ENCODE results near the gene CMSS1. TPM values are rescaled to one million over a fixed set of nuclear protein-coding genes. Genes with fewer than 3 reads are reported as not detected.

CMSS1 gene
- 10 to 100 TPM; 24.6 to 24.9 TPM for total RNA-seq
- polyA plus RNA-seq (ENCODE audit: insufficient read depth, low read depth, low replicate concordance), result 47.9 TPM
- long read RNA-seq, donor 1, partial matches to known transcripts, result 70 of 70 reads
- long read RNA-seq, donor 1, other reads (novel, unspliced or antisense), result 0 of 70 reads
- long read RNA-seq, donor 2, partial matches to known transcripts, result 52 of 53 reads
- long read RNA-seq, donor 2, other reads (novel, unspliced or antisense), result 0 of 53 reads

- Histone ChIP-seq H3K4me3 (peak within 1 kb of the TSS; percentile 75 to 91), H3K36me3 (ENCODE audit: low read depth, missing control alignments) (no peaks in the 10 kb centered on the region), H3K4me1 (peaks cover 11% of the 10 kb centered on the region), H3K27me3 (no peaks in the 10 kb centered on the region), H3K27ac (peak within 1 kb of the TSS; percentile 84 to 94), H3K9me3 (no peaks in the 10 kb centered on the region)
- peak; percentile 97 for DNase-seq
- TF ChIP-seq POLR2A (IDR thresholded peaks at IDR 0.05) (no peak), CTCF (IDR thresholded peaks at IDR 0.05) (no peak)
- intact Hi-C loops (cut with DNase I; ENCODE audit: low total_unique reads), result no loop called here
- 0% methylated on average over 31 to 60 of the region's 60 CpGs for WGBS, 2 donors
These were observed at the start of gene CMSS1 for GRCh38 chr3:99817437-99818240. CMSS1 (plus strand) TSS chr3:99817862.

GRCh38 chr3:99768126-99768525 is 49.5 kb upstream of the CMSS1 start:
- TF ChIP-seq POLR2A (IDR thresholded peaks at IDR 0.05) (no peak), CTCF (IDR thresholded peaks at IDR 0.05) (no peak)
- Histone ChIP-seq H3K27ac (no peak overlapping the region), H3K4me1 (no peaks in the 10 kb centered on the region), H3K4me3 (no peak overlapping the region), H3K9me3 (no peaks in the 10 kb centered on the region), H3K27me3 (no peaks in the 10 kb centered on the region), H3K36me3 (ENCODE audit: low read depth, missing control alignments) (no peaks in the 10 kb centered on the region)
- WGBS, 2 donors, result 96 to 100% methylated on average over 1 of the region's 1 CpG
- intact Hi-C loops (cut with DNase I; ENCODE audit: low total_unique reads), result no loop called here
- no peak for DNase-seq

- peak; percentile 29 for DNase-seq
- 66 to 79% methylated on average over 2 of the region's 2 CpGs for WGBS, 2 donors
- Histone ChIP-seq H3K27ac (no peak overlapping the region), H3K4me1 (no peaks in the 10 kb centered on the region), H3K9me3 (no peaks in the 10 kb centered on the region), H3K27me3 (no peaks in the 10 kb centered on the region), H3K4me3 (no peak overlapping the region), H3K36me3 (ENCODE audit: low read depth, missing control alignments) (no peaks in the 10 kb centered on the region)
- TF ChIP-seq CTCF (IDR thresholded peaks at IDR 0.05) (no peak), POLR2A (IDR thresholded peaks at IDR 0.05) (no peak)
- intact Hi-C loops (cut with DNase I; ENCODE audit: low total_unique reads), result no loop called here
These were observed 48.7 kb upstream of the CMSS1 start for GRCh38 chr3:99768808-99769501.

- H3K4me1 ChIP-seq, result no peaks in the 10 kb centered on the region
- no peaks in the 10 kb centered on the region for H3K27me3 ChIP-seq
- DNase-seq, result no peak
- H3K4me3 ChIP-seq, result no peak overlapping the region
- no peak for TF ChIP-seq CTCF (IDR thresholded peaks at IDR 0.05)
- TF ChIP-seq POLR2A (IDR thresholded peaks at IDR 0.05), result no peak
- 87 to 91% methylated on average over 3 of the region's 3 CpGs for WGBS, 2 donors
- no peaks in the 10 kb centered on the region for H3K36me3 ChIP-seq (ENCODE audit: low read depth, missing control alignments)
- no peak overlapping the region for H3K27ac ChIP-seq
- no peaks in the 10 kb centered on the region for H3K9me3 ChIP-seq
- intact Hi-C loops (cut with DNase I; ENCODE audit: low total_unique reads), result no loop called here
These were observed 45.5 kb upstream of the CMSS1 start for GRCh38 chr3:99772171-99772570.
